Epithelial cell of proximal tubule (primary cell): ENCODE data around the gene WNT16. TPM values are rescaled to one million over a fixed set of nuclear protein-coding genes. Genes with fewer than 3 reads are reported as not detected.
A peak's percentile ranks its signal among the peaks of the same experiment; 100 is the strongest.
"Not testable (repeated sequence)": the region's sequence is repeated elsewhere in the genome, so short reads cannot be mapped to it uniquely, and the experiment has no call there.

Source experiments
- DNase-seq: peaks from one replicate; pipeline ENCODE4 v3.0.0-alpha.2; 2011; ENCODE audit warnings: low read depth
- H3K4me3 ChIP-seq: 2 replicates; pipeline ENCODE4 v1.5.1; 2011; ENCODE audit warnings: low read depth, mild to moderate bottlenecking, low read length
- CTCF ChIP-seq: conservative IDR thresholded peaks from 2 replicates; pipeline ENCODE4 v1.5.1; 2012; ENCODE audit warnings: low read depth, mild to moderate bottlenecking, low read length
- total RNA-seq: library from RNA; depleted of rRNA; stranded (reverse); fragments of >200 nt; gene quantifications from 2 replicates; pipeline ENCODE4 v1.2.3, GENCODE V29; 2015

The WNT16 gene
- total RNA-seq, 1 donor from 2014 or later = not detected

- H3K4me3 ChIP-seq = no peak overlapping the region
- DNase-seq = no peak
- TF ChIP-seq CTCF = no peak
Observed at GRCh38 chr7:121306565-121306964, 22.2 kb upstream of the WNT16 start.

GRCh38 chr7:121307021-121307574 lies 21.7 kb upstream of the WNT16 start:
- TF ChIP-seq CTCF = no peak
- no peak overlapping the region for H3K4me3 ChIP-seq
- DNase-seq = no peak

GRCh38 chr7:121313220-121313792 lies 15.5 kb upstream of the WNT16 start:
- no peak overlapping the region for H3K4me3 ChIP-seq
- DNase-seq = no peak
- no peak for TF ChIP-seq CTCF

- peak; percentile 48 for DNase-seq
- no peak for TF ChIP-seq CTCF
- peak overlapping the region; percentile 14 for H3K4me3 ChIP-seq
Observed at GRCh38 chr7:121313793-121314676, 14.8 kb upstream of the WNT16 start.

GRCh38 chr7:121315170-121315569 lies 13.6 kb upstream of the WNT16 start:
- H3K4me3 ChIP-seq = not testable (repeated sequence)

GRCh38 chr7:121322460-121322859 lies 6.3 kb upstream of the WNT16 start:
- no peak overlapping the region for H3K4me3 ChIP-seq
- DNase-seq = no peak
- no peak for TF ChIP-seq CTCF

More at GRCh38 chr7:121315170-121315569, 13.6 kb upstream of the WNT16 start:
- not testable (repeated sequence) for DNase-seq

- DNase-seq = no peak
- no peak for TF ChIP-seq CTCF
- H3K4me3 ChIP-seq = no peak overlapping the region
Observed at GRCh38 chr7:121323515-121324302, 5.1 kb upstream of the WNT16 start.
